HG03039 (cell line): Measurements from ENCODE around the gene BCAS3.
"Not testable (repeated sequence)": the region's sequence is repeated elsewhere in the genome, so short reads cannot be mapped to it uniquely, and the experiment has no call there.

Experiments
- ATAC-seq: cut with Tn5 transposase; IDR thresholded peaks from one replicate; pipeline ENCODE4 v1.9.1; 2021; ENCODE audit warnings: mild to moderate bottlenecking, moderate library complexity; ENCODE audit not compliant: unreplicated experiment

BCAS3 gene

GRCh38 chr17:61352408-61352770 is 674.7 kb downstream of the BCAS3 start:
- no peak for ATAC-seq

- ATAC-seq, result no peak
These were observed 675.3 kb downstream of the BCAS3 start for GRCh38 chr17:61352781-61353491.

- no peak for ATAC-seq
These were observed 676.0 kb downstream of the BCAS3 start for GRCh38 chr17:61353615-61354014.

GRCh38 chr17:61354895-61355874 is 677.5 kb downstream of the BCAS3 start:
- ATAC-seq, result no peak

GRCh38 chr17:61357061-61357460 is 679.4 kb downstream of the BCAS3 start:
- not testable (repeated sequence) for ATAC-seq

GRCh38 chr17:61359513-61359912 is 681.9 kb downstream of the BCAS3 start:
- not testable (repeated sequence) for ATAC-seq

GRCh38 chr17:61360318-61360943 is 682.8 kb downstream of the BCAS3 start:
- ATAC-seq, result no peak

GRCh38 chr17:61361084-61361483 is 683.4 kb downstream of the BCAS3 start:
- ATAC-seq, result no peak

GRCh38 chr17:61362396-61362795 is 684.7 kb downstream of the BCAS3 start:
- ATAC-seq, result no peak

GRCh38 chr17:61362852-61363600 is 685.4 kb downstream of the BCAS3 start:
- no peak for ATAC-seq

GRCh38 chr17:61363601-61364462 is 686.2 kb downstream of the BCAS3 start:
- no peak for ATAC-seq

- no peak for ATAC-seq
These were observed 686.8 kb downstream of the BCAS3 start for GRCh38 chr17:61364463-61364846.

GRCh38 chr17:61366076-61366714 is 688.5 kb downstream of the BCAS3 start:
- ATAC-seq, result no peak

GRCh38 chr17:61366715-61367413 is 689.2 kb downstream of the BCAS3 start:
- ATAC-seq, result no peak

GRCh38 chr17:61368049-61368831 is 690.6 kb downstream of the BCAS3 start:
- no peak for ATAC-seq

GRCh38 chr17:61368832-61369450 is 691.3 kb downstream of the BCAS3 start:
- ATAC-seq, result no peak

- no peak for ATAC-seq
These were observed 692.1 kb downstream of the BCAS3 start for GRCh38 chr17:61369751-61370150.

GRCh38 chr17:61371179-61371578 is 693.5 kb downstream of the BCAS3 start:
- no peak for ATAC-seq
